ENCODE data around the gene GPR162.

GPR162 gene

GRCh38 chr12:6822426-6823135, 960 bp downstream of the GPR162 start:
- DNase-seq (ENCODE audit: low spot score) = no peak

- no peak for DNase-seq (ENCODE audit: low spot score)
These were observed 1.8 kb downstream of the GPR162 start for GRCh38 chr12:6823182-6824084.

GRCh38 chr12:6824085-6824775, 2.6 kb downstream of the GPR162 start:
- DNase-seq (ENCODE audit: low spot score) = no peak

DNA sequence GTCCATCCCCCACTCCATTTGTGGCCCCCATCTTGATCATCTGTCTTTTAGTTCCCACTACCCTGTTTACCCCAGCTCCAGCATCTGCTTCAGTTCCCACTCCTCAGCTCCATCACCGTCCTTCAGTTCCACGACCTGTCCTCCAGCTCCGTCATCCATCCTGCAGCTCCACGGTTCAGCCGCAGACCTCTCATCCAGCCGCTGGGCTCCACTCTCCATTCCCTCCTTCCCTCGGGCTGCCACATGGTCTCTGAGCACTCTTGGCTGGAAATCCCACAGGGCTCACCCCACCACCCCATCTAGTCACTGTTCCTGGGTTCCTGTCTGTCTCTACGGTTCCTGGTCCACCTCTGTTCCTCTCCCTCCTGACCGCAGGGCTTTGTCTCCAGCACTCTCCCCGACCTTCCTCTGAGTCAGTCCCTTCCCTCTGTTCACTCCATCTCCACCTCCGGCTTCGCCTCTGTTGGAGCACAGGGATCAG, 3.3 kb downstream of the GPR162 start:
- DNase-seq (ENCODE audit: low spot score) = no peak

DNA sequence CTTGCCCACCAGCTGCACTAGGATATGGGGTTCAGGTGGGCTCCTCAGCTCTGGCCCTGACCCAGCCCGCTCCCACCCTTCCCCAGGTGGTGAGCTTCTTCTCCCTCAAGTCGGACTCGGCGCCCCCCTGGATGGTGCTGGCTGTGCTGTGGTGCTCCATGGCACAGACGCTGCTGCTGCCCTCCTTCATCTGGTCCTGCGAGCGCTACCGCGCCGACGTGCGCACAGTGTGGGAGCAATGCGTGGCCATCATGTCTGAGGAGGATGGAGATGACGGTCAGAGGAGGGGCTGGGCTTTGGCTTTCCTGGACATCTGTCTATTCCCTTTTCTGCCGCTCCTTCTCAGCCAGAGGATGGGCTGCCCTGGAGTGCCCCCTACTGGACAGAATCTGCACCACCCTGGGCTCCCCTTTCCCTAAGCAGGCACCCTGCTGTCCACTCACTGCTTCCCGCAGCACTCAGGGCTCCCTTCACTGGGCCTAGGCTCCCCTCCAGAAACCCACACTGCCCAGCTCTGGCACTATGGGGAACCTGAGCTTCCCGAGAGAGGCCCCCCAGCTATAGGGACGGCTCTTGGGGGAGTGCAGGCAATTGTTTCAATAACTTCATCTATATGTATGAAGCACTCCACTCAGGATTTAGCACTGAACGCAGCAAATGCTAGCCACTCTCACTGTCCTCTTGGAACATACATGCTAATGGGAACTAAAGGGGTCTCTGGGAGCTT, 3.9 kb downstream of the GPR162 start:
- DNase-seq (ENCODE audit: low spot score) = peak; percentile 77

GRCh38 chr12:6826125-6826733, 4.6 kb downstream of the GPR162 start:
- DNase-seq (ENCODE audit: low spot score) = no peak

DNA sequence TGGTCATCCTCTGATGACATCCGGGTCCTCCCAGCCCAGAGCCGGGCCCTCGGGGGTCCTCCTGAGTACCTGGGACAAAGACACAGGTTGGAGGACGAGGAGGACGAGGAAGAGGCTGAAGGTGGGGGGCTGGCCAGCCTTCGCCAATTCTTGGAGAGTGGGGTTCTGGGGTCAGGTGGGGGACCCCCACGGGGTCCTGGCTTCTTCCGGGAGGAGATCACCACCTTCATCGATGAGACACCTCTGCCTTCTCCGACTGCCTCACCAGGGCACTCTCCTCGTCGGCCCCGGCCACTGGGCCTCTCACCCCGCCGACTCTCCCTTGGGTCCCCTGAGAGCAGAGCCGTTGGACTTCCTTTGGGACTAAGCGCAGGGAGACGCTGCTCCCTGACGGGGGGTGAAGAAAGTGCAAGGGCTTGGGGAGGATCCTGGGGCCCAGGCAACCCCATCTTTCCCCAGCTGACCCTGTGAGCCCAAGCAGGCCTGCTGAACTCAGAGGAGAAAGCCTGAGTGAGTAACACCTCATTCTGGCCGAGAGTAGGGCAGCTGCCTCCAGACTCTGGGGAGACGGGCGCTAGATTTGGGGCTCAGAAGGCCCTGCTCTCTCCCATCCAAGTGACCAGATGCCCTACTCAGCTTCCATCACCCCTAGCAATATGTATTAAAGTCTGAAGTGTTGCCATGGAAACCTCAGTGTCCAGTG, 5.3 kb downstream of the GPR162 start:
- no peak for DNase-seq (ENCODE audit: low spot score)

- peak; percentile 60 for DNase-seq (ENCODE audit: low spot score)
These were observed 5.9 kb downstream of the GPR162 start for GRCh38 chr12:6827437-6827911.

DNA sequence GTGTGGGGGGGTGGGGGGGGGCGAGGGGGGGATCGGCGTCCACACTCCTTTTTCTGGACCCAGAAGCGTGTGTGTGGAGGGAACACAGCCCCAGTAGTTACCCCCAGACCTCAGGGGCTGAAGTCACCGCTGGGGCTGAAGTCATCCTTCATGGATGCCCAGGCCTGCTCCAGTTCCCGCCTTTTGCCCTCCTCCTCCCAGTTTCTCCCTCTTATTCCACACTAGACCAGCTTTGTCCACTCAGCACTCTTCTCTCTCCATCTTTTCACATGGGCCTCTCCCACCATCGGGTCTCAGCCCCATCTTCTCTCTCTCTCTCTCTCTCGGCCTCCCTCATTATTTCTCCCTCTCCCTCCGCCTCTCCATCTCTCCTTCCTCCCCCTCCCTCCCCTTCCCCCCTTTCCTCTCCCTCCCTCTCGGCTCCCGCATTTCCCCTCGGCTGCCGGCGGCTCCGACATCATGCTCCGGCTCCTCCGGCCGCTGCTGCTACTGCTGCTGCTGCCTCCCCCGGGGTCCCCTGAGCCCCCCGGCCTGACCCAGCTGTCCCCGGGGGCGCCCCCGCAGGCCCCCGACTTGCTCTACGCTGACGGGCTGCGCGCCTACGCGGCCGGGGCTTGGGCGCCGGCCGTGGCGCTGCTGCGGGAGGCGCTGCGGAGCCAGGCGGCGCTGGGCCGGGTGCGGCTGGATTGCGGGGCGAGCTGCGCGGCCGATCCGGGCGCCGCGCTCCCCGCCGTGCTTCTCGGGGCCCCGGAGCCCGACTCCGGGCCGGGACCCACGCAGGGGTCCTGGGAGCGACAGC, 6.6 kb downstream of the GPR162 start, which contains the start of gene P3H3:
Gene P3H3 (plus strand): TSS at position 426 of the 799 bp plus-strand sequence. CDS start 34 bp downstream, at position 460.
- DNase-seq (ENCODE audit: low spot score) = no peak

- DNase-seq (ENCODE audit: low spot score) = no peak
These were observed 7.3 kb downstream of the GPR162 start for GRCh38 chr12:6828781-6829535.

DNA sequence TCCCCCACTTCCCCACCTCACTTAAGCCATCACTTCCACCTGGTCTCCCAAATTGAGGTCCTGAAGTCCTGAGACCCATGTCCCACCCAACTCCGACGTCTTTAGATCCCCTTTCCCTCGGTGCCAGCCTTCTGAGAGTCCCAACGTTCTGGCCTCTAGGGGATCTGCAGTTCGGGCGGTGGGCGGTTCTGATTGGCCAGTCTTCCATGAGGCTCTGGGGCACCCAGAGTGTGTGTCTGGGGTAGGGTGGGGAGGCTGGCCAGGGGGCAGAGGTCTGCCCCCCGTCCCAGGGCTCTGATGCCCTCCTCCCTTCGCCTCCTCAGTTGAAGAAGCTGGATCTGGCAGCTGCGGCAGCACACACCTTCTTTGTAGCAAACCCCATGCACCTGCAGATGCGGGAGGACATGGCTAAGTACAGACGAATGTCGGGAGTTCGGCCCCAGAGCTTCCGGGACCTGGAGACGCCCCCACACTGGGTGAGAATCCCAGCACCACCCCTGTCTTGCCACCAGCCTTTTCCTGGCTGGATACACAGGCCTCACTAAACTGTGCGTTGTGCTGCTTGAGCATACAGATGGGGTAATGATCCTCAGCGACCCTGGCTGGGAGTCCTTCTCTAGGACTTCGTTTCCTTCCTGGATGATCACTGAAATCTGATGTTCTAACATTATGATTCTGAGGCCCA, 8.1 kb downstream of the GPR162 start:
- DNase-seq (ENCODE audit: low spot score) = no peak

DNA sequence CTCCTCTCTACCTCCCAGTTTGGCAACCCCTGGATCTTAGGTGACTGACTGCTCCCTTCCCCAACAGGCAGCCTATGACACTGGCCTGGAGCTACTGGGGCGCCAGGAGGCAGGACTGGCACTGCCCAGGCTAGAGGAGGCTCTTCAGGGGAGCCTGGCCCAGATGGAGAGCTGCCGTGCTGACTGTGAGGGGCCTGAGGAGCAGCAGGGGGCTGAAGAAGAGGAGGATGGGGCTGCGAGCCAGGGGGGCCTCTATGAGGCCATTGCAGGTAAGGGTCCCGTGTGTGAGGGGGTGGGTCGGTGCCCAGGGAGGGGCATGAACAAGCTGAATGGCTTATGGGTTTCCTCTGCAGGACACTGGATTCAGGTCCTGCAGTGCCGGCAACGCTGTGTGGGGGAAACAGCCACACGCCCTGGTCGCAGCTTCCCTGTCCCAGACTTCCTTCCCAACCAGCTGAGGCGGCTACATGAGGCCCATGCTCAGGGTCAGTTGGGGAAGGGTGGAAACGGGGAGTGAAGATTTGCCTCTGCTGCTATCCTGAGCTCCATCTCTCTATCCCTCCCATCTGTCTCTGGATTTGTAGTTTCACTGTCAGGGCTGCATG, 8.8 kb downstream of the GPR162 start:
- no peak for DNase-seq (ENCODE audit: low spot score)

- DNase-seq (ENCODE audit: low spot score) = no peak
These were observed 9.4 kb downstream of the GPR162 start for GRCh38 chr12:6830999-6831398.

- no peak for DNase-seq (ENCODE audit: low spot score)
These were observed 9.9 kb downstream of the GPR162 start for GRCh38 chr12:6831450-6831995.

DNA sequence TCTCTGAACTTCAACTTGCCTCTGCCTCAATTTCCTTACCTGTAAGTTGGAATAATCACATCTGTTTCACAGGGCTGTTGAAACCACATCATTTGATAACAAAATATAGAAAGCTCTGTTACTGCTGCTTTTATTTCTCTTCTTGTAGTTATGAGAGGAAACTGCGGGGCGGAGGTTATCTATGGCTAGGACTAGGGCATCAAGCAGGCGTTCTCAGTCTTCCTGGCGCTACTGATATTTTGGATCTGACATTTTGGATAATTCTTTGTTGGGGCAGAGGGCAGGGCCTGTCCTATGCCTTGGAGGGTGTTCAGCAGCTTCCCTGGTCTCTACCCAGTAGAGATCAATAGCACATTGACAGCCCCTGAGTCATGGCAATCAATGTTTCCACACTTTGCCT, 10.5 kb downstream of the GPR162 start:
- no peak for DNase-seq (ENCODE audit: low spot score)

DNA sequence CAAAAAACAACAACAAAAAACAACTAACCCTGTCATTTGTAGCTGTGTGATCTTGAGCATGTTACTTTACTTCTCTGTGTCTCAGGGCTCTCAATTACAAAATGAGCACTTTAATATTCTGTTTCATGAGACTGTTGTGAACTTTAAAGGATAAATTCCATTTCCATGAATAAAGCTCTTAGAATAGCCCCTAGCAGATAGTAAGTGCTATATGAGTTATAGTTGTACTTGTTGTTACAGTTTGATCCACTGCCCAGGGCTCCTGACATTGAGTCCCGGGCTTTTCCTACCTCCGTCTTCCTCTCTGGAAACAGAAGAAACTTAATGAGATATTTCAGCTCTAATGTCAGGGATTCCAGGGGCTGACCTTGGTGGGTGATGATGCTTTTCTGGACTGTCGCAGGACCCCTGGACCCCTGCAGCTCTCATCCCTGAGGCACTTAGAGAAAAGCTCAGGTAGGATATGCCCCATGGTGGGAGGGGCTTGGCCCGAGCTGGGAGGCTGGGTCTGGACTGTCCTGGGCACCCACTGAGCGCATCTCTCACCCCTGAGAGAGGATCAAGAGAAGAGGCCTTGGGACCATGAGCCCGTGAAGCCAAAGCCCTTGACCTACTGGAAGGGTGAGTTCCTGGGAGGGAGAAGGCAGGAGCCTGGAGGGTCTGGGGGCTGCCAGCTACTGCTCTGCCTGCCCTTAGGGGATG, 11.7 kb downstream of the GPR162 start:
- no peak for DNase-seq (ENCODE audit: low spot score)

- no peak for DNase-seq (ENCODE audit: low spot score)
These were observed 12.6 kb downstream of the GPR162 start for GRCh38 chr12:6834254-6834653.

All from globus pallidus (tissue), 1 donor.